K562 (cell line): Measurements from ENCODE around the gene TRAK1.

Experiments
- CTBP1 ChIP-seq: fragments of 450-650 bp; IDR thresholded peaks from 2 replicates; pipeline ENCODE4 v1.6.1; 2016; ENCODE audit warnings: borderline replicate concordance
- FOXK2 ChIP-seq, 2 experiments: fragments of 450-650 bp; IDR thresholded peaks in 1 of 2; conservative IDR thresholded peaks in 1 of 2; 2 replicates each; pipeline ENCODE4 v1.6.1; 2016; ENCODE audit warnings: low read depth in 2 of 2, mild to moderate bottlenecking in 1 of 2
- GABPA ChIP-seq: fragments of 200-800 bp; sonication (Bioruptor generic); conservative IDR thresholded peaks from 2 replicates; pipeline ENCODE4 v1.6.1; 2016; ENCODE audit warnings: low read depth, missing genetic modification characterization, missing compliant biosample characterization
- JUNB ChIP-seq: fragments of 450-650 bp; formaldehyde crosslinking; conservative IDR thresholded peaks from 2 replicates; pipeline ENCODE4 v1.4.0; 2020; ENCODE audit warnings: mild to moderate bottlenecking
- POLR2A ChIP-seq: fragments of 450-650 bp; conservative IDR thresholded peaks from 2 replicates; pipeline ENCODE4 v1.6.1; 2016
- ZNF217 ChIP-seq: sonication (generic); formaldehyde crosslinking; IDR thresholded peaks from 2 replicates; pipeline ENCODE4 v1.8.0; 2022; ENCODE audit warnings: mild to moderate bottlenecking, missing genetic modification reagents
- ZNF274 ChIP-seq: IDR thresholded peaks from 2 replicates; pipeline ENCODE4 v1.6.1; 2011; ENCODE audit warnings: low read depth, mild to moderate bottlenecking, low read length, moderate library complexity, borderline replicate concordance
- ZNF764 ChIP-seq: fragments of 250-450 bp; sonication (Bioruptor Pico); IDR thresholded peaks from 2 replicates; pipeline ENCODE4 v1.4.0; 2020; ENCODE audit warnings: low read depth, mild to moderate bottlenecking, moderate library complexity
- ZNF830 ChIP-seq: fragments of 250-450 bp; sonication (Bioruptor Pico); IDR thresholded peaks from 2 replicates; pipeline ENCODE4 v1.5.0; 2021; ENCODE audit warnings: mild to moderate bottlenecking
- TF ChIP-seq, protein P1 (sequence below): fragments of 450-650 bp; formaldehyde crosslinking; IDR thresholded peaks from 2 replicates; pipeline ENCODE4 v1.4.0; 2022; ENCODE audit warnings: missing genetic modification characterization
- TF ChIP-seq, protein P2 (sequence below), 3 experiments: IDR thresholded peaks in 2 of 3; conservative IDR thresholded peaks in 1 of 3; 2 replicates each; pipeline ENCODE4 v1.5.1; 2011 to 2012; ENCODE audit warnings: low read length in 3 of 3, mild to moderate bottlenecking in 3 of 3, control low read depth in 2 of 3, improper control_type of control experiment in 1 of 3, inconsistent platforms in 1 of 3, low read depth in 1 of 3, mixed read lengths in 1 of 3, moderate library complexity in 1 of 3; ENCODE audit not compliant: insufficient read depth in 2 of 3
- TF ChIP-seq, protein P3 (sequence below): sonication (generic); formaldehyde crosslinking; IDR thresholded peaks from 2 replicates; pipeline ENCODE4 v1.9.0; 2022; ENCODE audit warnings: mild to moderate bottlenecking, missing genetic modification reagents
- TF ChIP-seq, protein P4 (sequence below): sonication (generic); formaldehyde crosslinking; IDR thresholded peaks from 2 replicates; pipeline ENCODE4 v1.4.0; 2020; ENCODE audit warnings: mild to moderate bottlenecking, missing genetic modification reagents

DNA sequence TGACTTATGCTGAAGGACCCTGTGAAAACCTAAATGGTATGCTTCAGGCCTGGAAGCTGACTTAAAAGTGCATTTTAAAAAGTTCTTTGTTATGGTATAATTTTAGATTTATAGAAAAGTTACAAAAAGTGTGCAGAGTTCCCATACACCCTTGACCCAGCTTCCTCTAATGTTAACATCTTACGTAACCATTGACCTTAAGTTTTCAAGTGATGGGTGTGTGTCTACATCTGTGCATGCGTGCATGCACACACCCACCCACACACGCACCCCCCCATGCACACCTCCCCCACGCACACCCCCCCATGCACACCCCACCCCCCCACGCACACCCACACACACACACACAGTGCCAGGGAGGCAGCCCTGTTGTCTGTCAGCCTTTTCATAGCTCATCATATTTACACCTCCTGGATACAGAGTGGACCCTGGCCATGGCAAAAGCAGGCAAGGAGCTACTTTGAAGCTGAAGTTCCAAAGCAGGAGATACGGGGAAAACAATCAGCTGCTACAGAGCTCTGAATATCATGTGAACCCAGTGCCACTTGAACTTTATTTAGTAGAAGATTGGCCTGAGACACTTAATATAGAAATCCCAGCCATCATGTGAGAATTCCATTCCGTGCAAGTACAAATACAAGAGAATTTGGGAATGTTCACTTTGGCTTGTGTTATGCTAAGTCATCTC is 30.0 kb upstream of the TRAK1 start:
- TF ChIP-seq ZNF830 (CRISPR knock-in tag) (no peak), ZNF274 (no peak), GABPA (no peak), JUNB (CRISPR knock-in tag) (no peak), ZNF764 (CRISPR knock-in tag) (no peak), ZNF217 (CRISPR knock-in tag) (no peak), CTBP1 (no peak), FOXK2 (conservative IDR thresholded peaks at IDR 0.05 in 1 of 2, IDR thresholded peaks at IDR 0.05 in 1 of 2; ENCODE audit: low read depth in 2 of 2) (no peak), POLR2A (no peak)
- TF ChIP-seq, protein P1, sequence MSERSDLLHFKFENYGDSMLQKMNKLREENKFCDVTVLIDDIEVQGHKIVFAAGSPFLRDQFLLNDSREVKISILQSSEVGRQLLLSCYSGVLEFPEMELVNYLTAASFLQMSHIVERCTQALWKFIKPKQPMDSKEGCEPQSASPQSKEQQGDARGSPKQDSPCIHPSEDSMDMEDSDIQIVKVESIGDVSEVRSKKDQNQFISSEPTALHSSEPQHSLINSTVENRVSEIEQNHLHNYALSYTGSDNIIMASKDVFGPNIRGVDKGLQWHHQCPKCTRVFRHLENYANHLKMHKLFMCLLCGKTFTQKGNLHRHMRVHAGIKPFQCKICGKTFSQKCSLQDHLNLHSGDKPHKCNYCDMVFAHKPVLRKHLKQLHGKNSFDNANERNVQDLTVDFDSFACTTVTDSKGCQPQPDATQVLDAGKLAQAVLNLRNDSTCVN (CRISPR knock-in tag) = no peak
- TF ChIP-seq, protein P2, sequence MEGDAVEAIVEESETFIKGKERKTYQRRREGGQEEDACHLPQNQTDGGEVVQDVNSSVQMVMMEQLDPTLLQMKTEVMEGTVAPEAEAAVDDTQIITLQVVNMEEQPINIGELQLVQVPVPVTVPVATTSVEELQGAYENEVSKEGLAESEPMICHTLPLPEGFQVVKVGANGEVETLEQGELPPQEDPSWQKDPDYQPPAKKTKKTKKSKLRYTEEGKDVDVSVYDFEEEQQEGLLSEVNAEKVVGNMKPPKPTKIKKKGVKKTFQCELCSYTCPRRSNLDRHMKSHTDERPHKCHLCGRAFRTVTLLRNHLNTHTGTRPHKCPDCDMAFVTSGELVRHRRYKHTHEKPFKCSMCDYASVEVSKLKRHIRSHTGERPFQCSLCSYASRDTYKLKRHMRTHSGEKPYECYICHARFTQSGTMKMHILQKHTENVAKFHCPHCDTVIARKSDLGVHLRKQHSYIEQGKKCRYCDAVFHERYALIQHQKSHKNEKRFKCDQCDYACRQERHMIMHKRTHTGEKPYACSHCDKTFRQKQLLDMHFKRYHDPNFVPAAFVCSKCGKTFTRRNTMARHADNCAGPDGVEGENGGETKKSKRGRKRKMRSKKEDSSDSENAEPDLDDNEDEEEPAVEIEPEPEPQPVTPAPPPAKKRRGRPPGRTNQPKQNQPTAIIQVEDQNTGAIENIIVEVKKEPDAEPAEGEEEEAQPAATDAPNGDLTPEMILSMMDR (IDR thresholded peaks at IDR 0.05 in 2 of 3, conservative IDR thresholded peaks at IDR 0.05 in 1 of 3; ENCODE audit: insufficient read depth in 2 of 3, low read depth in 1 of 3, low read length in 3 of 3) = no peak
- TF ChIP-seq, protein P3, sequence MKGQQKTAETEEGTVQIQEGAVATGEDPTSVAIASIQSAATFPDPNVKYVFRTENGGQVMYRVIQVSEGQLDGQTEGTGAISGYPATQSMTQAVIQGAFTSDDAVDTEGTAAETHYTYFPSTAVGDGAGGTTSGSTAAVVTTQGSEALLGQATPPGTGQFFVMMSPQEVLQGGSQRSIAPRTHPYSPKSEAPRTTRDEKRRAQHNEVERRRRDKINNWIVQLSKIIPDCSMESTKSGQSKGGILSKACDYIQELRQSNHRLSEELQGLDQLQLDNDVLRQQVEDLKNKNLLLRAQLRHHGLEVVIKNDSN (CRISPR knock-in tag) = no peak
- TF ChIP-seq, protein P4, sequence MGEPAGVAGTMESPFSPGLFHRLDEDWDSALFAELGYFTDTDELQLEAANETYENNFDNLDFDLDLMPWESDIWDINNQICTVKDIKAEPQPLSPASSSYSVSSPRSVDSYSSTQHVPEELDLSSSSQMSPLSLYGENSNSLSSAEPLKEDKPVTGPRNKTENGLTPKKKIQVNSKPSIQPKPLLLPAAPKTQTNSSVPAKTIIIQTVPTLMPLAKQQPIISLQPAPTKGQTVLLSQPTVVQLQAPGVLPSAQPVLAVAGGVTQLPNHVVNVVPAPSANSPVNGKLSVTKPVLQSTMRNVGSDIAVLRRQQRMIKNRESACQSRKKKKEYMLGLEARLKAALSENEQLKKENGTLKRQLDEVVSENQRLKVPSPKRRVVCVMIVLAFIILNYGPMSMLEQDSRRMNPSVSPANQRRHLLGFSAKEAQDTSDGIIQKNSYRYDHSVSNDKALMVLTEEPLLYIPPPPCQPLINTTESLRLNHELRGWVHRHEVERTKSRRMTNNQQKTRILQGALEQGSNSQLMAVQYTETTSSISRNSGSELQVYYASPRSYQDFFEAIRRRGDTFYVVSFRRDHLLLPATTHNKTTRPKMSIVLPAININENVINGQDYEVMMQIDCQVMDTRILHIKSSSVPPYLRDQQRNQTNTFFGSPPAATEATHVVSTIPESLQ (CRISPR knock-in tag) = no peak
